ENCODE data around the gene USP30. TPM values are rescaled to one million over a fixed set of nuclear protein-coding genes. Genes with fewer than 3 reads are reported as not detected.
A peak's percentile ranks its signal among the peaks of the same experiment; 100 is the strongest.

The USP30 gene, protein sequence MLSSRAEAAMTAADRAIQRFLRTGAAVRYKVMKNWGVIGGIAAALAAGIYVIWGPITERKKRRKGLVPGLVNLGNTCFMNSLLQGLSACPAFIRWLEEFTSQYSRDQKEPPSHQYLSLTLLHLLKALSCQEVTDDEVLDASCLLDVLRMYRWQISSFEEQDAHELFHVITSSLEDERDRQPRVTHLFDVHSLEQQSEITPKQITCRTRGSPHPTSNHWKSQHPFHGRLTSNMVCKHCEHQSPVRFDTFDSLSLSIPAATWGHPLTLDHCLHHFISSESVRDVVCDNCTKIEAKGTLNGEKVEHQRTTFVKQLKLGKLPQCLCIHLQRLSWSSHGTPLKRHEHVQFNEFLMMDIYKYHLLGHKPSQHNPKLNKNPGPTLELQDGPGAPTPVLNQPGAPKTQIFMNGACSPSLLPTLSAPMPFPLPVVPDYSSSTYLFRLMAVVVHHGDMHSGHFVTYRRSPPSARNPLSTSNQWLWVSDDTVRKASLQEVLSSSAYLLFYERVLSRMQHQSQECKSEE
- total RNA-seq, result 10 to 100 TPM; 22.2 to 28.5 (median 24.7) TPM

DNA sequence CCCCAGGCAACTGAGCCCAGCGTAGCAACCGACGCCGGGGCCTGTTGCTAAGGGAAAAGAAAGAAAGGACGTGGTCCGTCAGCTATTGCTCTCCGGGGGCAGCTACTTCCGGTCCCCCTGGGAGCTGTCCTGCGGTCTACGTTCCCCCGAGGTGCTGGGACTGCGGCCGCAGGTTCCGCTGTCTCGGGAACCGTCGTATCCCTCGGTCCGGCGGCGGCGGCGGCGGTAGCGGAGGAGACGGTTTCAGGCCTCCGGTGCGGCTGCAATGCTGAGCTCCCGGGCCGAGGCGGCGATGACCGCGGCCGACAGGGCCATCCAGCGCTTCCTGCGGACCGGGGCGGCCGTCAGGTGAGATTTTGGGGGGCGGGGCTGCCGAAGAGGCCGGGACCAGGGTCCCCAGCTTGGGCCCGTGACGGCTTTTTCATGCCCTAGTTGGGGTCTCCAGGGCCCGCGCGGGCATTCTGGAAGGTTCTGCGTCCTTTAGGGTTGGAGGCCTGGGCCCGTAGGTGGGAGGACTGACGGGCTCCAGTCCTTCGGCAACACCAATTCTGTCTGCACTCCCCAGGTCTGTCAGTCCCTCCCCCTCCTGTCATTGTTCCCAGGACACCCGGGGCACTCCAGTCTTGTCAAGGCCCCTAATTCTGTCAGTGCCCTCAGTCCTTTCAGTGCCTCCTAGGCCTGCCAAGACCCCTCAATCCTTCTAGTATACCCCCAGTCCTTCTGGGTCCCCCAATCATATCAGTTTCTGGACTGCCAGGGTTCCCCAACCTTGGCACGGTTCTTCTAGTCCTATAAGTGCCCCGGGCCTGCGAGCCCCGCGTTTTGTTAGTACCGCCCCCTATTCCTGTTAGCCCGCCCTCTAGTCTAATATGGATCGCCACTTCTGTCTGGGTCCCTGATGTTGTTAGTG, at the start of gene USP30:
USP30 (plus strand) TSS at position 163 of the 910 bp plus-strand sequence; CDS start at position 266, 103 bp downstream.
- intact Hi-C loops (cut with DNase I; ENCODE audit: low total_unique reads), result no loop called here
- TF ChIP-seq POLR2A (IDR thresholded peaks at IDR 0.05), result no peak
- peak; percentile 63 to 80 (median 74) for TF ChIP-seq POLR2AphosphoS5 (IDR thresholded peaks at IDR 0.05)

DNA sequence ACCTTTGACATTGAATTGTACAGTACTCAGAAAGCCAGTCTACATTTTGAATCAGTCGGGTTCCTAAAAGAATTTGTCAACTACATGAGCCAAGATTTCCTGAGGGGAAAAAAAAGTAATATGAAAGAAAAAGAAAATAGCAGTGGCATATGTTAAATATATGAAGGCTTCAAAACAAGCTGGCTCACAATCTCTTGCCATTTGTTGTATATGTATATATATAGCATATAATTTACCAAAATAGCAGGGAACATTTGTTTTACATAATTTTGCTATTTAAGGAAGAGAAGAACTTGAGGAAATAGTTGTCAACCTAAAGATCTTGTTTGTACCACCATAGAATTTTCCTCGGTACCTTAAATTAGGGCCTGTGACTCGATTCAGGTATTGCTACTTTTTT, 48.4 kb upstream of the USP30 start:
- H3K4me3 ChIP-seq, result no peak overlapping the region
- H3K4me1 ChIP-seq, result no peaks in the 10 kb centered on the region
- H3K9me3 ChIP-seq, result no peaks in the 10 kb centered on the region
- DNase-seq (ENCODE audit: low spot score in 2 of 2), result no peak
- no peak overlapping the region for H3K27ac ChIP-seq
- H3K27me3 ChIP-seq, result no peaks in the 10 kb centered on the region
- no peaks in the 10 kb centered on the region for H3K36me3 ChIP-seq
- intact Hi-C loops (cut with DNase I; ENCODE audit: low total_unique reads), result no loop called here
- TF ChIP-seq POLR2A (IDR thresholded peaks at IDR 0.05) (no peak), POLR2AphosphoS5 (IDR thresholded peaks at IDR 0.05) (no peak)
- TF ChIP-seq, protein P1, sequence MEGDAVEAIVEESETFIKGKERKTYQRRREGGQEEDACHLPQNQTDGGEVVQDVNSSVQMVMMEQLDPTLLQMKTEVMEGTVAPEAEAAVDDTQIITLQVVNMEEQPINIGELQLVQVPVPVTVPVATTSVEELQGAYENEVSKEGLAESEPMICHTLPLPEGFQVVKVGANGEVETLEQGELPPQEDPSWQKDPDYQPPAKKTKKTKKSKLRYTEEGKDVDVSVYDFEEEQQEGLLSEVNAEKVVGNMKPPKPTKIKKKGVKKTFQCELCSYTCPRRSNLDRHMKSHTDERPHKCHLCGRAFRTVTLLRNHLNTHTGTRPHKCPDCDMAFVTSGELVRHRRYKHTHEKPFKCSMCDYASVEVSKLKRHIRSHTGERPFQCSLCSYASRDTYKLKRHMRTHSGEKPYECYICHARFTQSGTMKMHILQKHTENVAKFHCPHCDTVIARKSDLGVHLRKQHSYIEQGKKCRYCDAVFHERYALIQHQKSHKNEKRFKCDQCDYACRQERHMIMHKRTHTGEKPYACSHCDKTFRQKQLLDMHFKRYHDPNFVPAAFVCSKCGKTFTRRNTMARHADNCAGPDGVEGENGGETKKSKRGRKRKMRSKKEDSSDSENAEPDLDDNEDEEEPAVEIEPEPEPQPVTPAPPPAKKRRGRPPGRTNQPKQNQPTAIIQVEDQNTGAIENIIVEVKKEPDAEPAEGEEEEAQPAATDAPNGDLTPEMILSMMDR (IDR thresholded peaks at IDR 0.05), result no peak

More for the DNA sequence above, at the start of gene USP30:
- DNase-seq (ENCODE audit: low spot score in 2 of 2), result peak; percentile 72 to 84
- H3K27ac ChIP-seq, result peak within 1 kb of the TSS; percentile 85 to 91
- no peaks in the 10 kb centered on the region for H3K27me3 ChIP-seq
- peaks cover 3 to 17% of the 10 kb centered on the region in 2 donors for H3K4me1 ChIP-seq
- no peaks in the 10 kb centered on the region for H3K9me3 ChIP-seq
- no peaks in the 10 kb centered on the region for H3K36me3 ChIP-seq
- H3K4me3 ChIP-seq, result peak within 1 kb of the TSS; percentile 96 to 99 (median 97)

DNA sequence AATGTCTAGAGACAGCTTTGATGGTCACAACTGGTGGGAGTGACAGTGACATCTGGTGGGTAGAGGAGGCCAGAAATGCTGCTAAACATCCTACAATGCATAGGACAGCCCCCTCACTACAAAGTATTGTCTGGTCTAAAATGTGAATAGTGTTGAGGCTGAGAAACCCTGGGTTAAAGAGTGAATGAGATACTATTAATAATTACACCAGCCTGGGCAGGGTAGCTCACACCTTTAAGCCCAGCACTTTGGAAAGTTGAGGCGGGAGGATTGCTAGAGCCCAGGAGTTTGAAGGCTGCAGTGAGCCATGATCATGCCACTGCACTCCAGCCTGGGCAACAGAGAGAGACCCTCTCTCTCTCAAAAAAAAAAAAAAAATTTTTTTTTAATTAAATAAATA, 42.6 kb upstream of the USP30 start:
- TF ChIP-seq POLR2AphosphoS5 (IDR thresholded peaks at IDR 0.05) (no peak), POLR2A (IDR thresholded peaks at IDR 0.05) (no peak)
- TF ChIP-seq, protein P1 (IDR thresholded peaks at IDR 0.05), result no peak
- no peak for DNase-seq (ENCODE audit: low spot score in 2 of 2)
- H3K36me3 ChIP-seq, result no peaks in the 10 kb centered on the region
- H3K4me3 ChIP-seq, result no peak overlapping the region
- no peaks in the 10 kb centered on the region for H3K27me3 ChIP-seq
- no peaks in the 10 kb centered on the region for H3K4me1 ChIP-seq
- intact Hi-C loops (cut with DNase I; ENCODE audit: low total_unique reads), result no loop called here
- H3K9me3 ChIP-seq, result no peaks in the 10 kb centered on the region
- no peak overlapping the region for H3K27ac ChIP-seq

DNA sequence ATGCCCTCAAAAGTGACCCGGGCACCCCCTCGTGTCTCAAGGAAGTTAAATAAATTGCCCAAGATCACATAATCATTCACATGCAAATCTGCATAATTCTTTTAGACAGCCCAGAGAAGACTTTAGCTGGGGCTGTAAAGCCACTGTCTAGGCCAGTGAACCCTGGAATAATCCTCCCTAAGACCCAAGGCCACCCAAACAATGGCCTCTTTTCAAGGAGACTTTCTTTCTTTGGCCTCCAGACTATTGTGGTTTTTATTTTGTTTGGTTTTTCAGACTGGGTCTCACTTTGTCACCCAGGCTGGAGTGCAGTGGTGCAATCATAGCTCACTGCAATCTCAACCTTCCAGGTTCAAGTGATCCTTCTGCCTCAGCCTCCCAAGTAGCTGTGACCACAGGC, 42.1 kb upstream of the USP30 start:
- Histone ChIP-seq H3K36me3 (no peaks in the 10 kb centered on the region), H3K27ac (no peak overlapping the region), H3K9me3 (no peaks in the 10 kb centered on the region), H3K27me3 (peaks cover 0 to 4% of the 10 kb centered on the region in 2 donors), H3K4me1 (no peaks in the 10 kb centered on the region), H3K4me3 (no peak overlapping the region)
- TF ChIP-seq POLR2A (IDR thresholded peaks at IDR 0.05) (no peak), POLR2AphosphoS5 (IDR thresholded peaks at IDR 0.05) (no peak)
- TF ChIP-seq, protein P1 (IDR thresholded peaks at IDR 0.05), result no peak
- intact Hi-C loops (cut with DNase I; ENCODE audit: low total_unique reads), result no loop called here
- DNase-seq (ENCODE audit: low spot score in 2 of 2), result no peak

DNA sequence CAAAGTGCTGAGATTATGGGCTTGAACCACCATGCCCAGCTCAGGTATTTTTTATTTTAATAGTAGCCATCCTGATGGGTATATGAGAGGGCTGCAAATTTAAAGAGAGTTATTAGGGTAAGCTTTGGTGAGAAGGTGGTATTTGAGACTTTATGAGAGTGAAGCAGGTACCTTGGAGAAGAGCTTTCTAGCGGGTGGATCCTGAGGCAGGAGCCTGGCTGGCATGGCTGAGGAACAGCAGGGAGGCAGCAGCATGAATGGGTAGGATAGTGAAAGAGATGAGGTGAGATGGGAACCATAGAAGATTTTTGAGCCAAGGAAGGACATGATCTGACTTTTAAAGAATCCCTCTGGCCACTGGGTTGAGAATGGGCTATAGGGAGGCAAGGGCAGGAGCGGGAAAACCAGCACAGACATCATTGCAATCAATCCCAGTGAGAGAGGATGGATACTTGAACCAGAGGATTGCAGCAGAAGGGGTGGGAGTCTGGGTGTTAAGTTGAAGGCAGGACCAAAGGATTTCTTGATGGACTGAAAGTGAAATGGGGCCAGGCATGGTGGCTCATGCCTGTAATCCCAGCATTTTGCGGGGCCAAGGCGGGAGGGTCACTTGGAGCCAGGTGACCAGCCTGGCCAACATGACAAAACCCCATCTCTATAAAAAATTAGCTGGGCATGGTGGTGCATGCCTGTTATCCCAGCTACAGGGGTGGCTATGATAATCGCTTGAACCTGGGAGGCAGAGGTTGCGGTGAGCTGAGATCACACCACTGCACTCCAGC, 37.2 kb upstream of the USP30 start:
- Histone ChIP-seq H3K4me1 (no peaks in the 10 kb centered on the region), H3K4me3 (no peak overlapping the region), H3K27ac (no peak overlapping the region), H3K27me3 (peaks cover 0 to 11% of the 10 kb centered on the region in 2 donors), H3K36me3 (no peaks in the 10 kb centered on the region), H3K9me3 (no peaks in the 10 kb centered on the region)
- TF ChIP-seq POLR2AphosphoS5 (IDR thresholded peaks at IDR 0.05) (no peak), POLR2A (IDR thresholded peaks at IDR 0.05) (no peak)
- TF ChIP-seq, protein P1 (IDR thresholded peaks at IDR 0.05), result no peak
- DNase-seq (ENCODE audit: low spot score in 2 of 2), result no peak
- intact Hi-C loops (cut with DNase I; ENCODE audit: low total_unique reads), result no loop called here

Measured in breast epithelium (tissue), 4 donors.